HCT116 (cell line): ENCODE results near the gene MAGOHB. TPM values are rescaled to one million over a fixed set of nuclear protein-coding genes. Genes with fewer than 3 reads are reported as not detected.

Source experiments
- ATAC-seq: fragments of 200-7000 bp; cut with Tn5 transposase; 2 replicates; pipeline ENCODE4 v1.9.1; 2020; ENCODE audit warnings: mild to moderate bottlenecking, moderate library complexity
- BruUV-seq: library from RNA; stranded (reverse); fragments of 400-500 nt; replicated peaks from 2 replicates; lab custom pipeline; 2021; lab: Mats Ljungman, UMichigan
- CTCF ChIA-PET: fragments of 300-600 bp; sonication (Branson Sonifier 250); formaldehyde crosslinking; loops from one replicate; lab custom pipeline; 2021; ENCODE audit warnings: antibody characterized with exemption; lab: Charles Lee
- POLR2A ChIA-PET: fragments of 300-600, 350-600 bp; sonication (Branson Sonifier 250); formaldehyde crosslinking; loops from one replicate; lab custom pipeline; 2021; ENCODE audit warnings: antibody characterized with exemption; lab: Charles Lee
- RAD21 ChIA-PET, 2 experiments: fragments of 300-600 bp; sonication (Branson Sonifier 250); formaldehyde crosslinking; loops; one replicate each; lab custom pipeline; 2023; ENCODE audit warnings: low total read pairs in 2 of 2; ENCODE audit not compliant: uncharacterized antibody in 2 of 2, unreplicated experiment in 2 of 2, low non-redundant PET in 1 of 2; lab: Charles Lee
- DNase-seq: peaks from one replicate; pipeline ENCODE4 v3.0.0-alpha.2; 2010; ENCODE audit warnings: low read depth, low spot score
- H2AFZ ChIP-seq: fragments of 200-600 bp; shearing (Covaris generic), sonication (generic); 2 replicates; pipeline ENCODE4 v1.6.1; 2017; ENCODE audit warnings: low read depth, mixed run types, mixed read lengths, antibody characterized with exemption, low read length; ENCODE audit not compliant: poor library complexity, severe bottlenecking
- H3K27ac ChIP-seq: 2 replicates; pipeline ENCODE4 v1.5.1; 2012; ENCODE audit warnings: low read depth, low read length
- H3K27me3 ChIP-seq: fragments of 200-600 bp; sonication (generic); 2 replicates; pipeline ENCODE4 v1.6.1; 2016; ENCODE audit warnings: mixed run types, low read length, mixed read lengths; ENCODE audit not compliant: insufficient read depth
- H3K36me3 ChIP-seq, 2 experiments: fragments of 200-500 bp in 1 of 2; fragments of 200-600 bp in 1 of 2; sonication (Bioruptor generic) in 1 of 2; sonication (generic) in 1 of 2; 2 replicates each; pipeline versions ENCODE4 v1.5.1 to v1.6.1; 2014 to 2016; ENCODE audit warnings: low read length in 2 of 2, inconsistent platforms in 1 of 2, mixed read lengths in 1 of 2, mixed run types in 1 of 2; ENCODE audit not compliant: insufficient read depth in 2 of 2, control insufficient read depth in 1 of 2
- H3K4me1 ChIP-seq, 2 experiments: fragments of 200-600 bp in 1 of 2; sonication (generic) in 1 of 2; 2 replicates each; pipeline versions ENCODE4 v1.5.1 to v1.6.1; 2012 to 2017; ENCODE audit warnings: low read length in 2 of 2, inconsistent platforms in 1 of 2, mild to moderate bottlenecking in 1 of 2, mixed read lengths in 1 of 2, mixed run types in 1 of 2, moderate library complexity in 1 of 2; ENCODE audit not compliant: insufficient read depth in 2 of 2, control insufficient read depth in 1 of 2
- H3K4me2 ChIP-seq: fragments of 200-600 bp; sonication (generic); 2 replicates; pipeline ENCODE4 v1.6.1; 2017; ENCODE audit warnings: mixed run types, low read length, mixed read lengths
- H3K4me3 ChIP-seq, 2 experiments: fragments of 200-600 bp in 1 of 2; sonication (generic) in 1 of 2; replicated peaks in 1 of 2; 2 replicates each; pipeline ENCODE4 v1.5.1; 2011 to 2016; ENCODE audit warnings: low read length in 2 of 2, control low read depth in 1 of 2, low read depth in 1 of 2, mild to moderate bottlenecking in 1 of 2, mixed read lengths in 1 of 2, mixed run types in 1 of 2
- H3K79me2 ChIP-seq: fragments of 200-600 bp; sonication (generic); 2 replicates; pipeline ENCODE4 v1.6.1; 2017; ENCODE audit warnings: mild to moderate bottlenecking, mixed run types, low read length, moderate library complexity, mixed read lengths; ENCODE audit not compliant: insufficient read depth
- H3K9ac ChIP-seq: fragments of 200-600 bp; sonication (generic); 2 replicates; pipeline ENCODE4 v1.6.1; 2016; ENCODE audit warnings: low read length, mixed read lengths
- H3K9me2 ChIP-seq: fragments of 200-600 bp; sonication (generic), shearing (Covaris generic); 2 replicates; pipeline ENCODE4 v1.6.1; 2017; ENCODE audit warnings: mixed run types, mild to moderate bottlenecking, moderate library complexity; ENCODE audit not compliant: insufficient read depth
- H3K9me3 ChIP-seq, 2 experiments: fragments of 200-500 bp in 1 of 2; fragments of 200-600 bp in 1 of 2; sonication (Bioruptor generic) in 1 of 2; sonication (generic) in 1 of 2; 2 replicates each; pipeline ENCODE4 v1.6.1; 2014 to 2017; ENCODE audit warnings: low read length in 2 of 2, mixed read lengths in 2 of 2, inconsistent platforms in 1 of 2, low read depth in 1 of 2, mild to moderate bottlenecking in 1 of 2, mixed run types in 1 of 2, moderate library complexity in 1 of 2; ENCODE audit not compliant: control insufficient read depth in 1 of 2, insufficient read depth in 1 of 2
- H4K20me1 ChIP-seq: fragments of 200-600 bp; sonication (generic), shearing (Covaris generic); 2 replicates; pipeline ENCODE4 v1.6.1; 2017; ENCODE audit warnings: mixed run types, mild to moderate bottlenecking, moderate library complexity; ENCODE audit not compliant: insufficient read depth
- ATF3 ChIP-seq: IDR thresholded peaks from 2 replicates; pipeline ENCODE4 v1.6.1; 2012
- intact Hi-C: fragments of 100-400 bp; cut with micrococcal nuclease; formaldehyde crosslinking; loops from 2 replicates; pipeline ENCODE4 v1.10.0; 2022
- total RNA-seq: library from RNA; stranded (reverse); gene quantifications from one replicate; pipeline ENCODE4 v1.2.1, GENCODE V29; 2021; ENCODE audit not compliant: unreplicated experiment

Gene MAGOHB
- total RNA-seq, 1 experiment from 2014 or later: 55.8 TPM

- no peak for DNase-seq
- no peaks in the 10 kb centered on the region for H3K9me2 ChIP-seq
- no peak overlapping the region for H3K9ac ChIP-seq
- no peak overlapping the region for H2AFZ ChIP-seq
- no peaks in the 10 kb centered on the region for H3K9me3 ChIP-seq
- H3K4me2 ChIP-seq: no peak overlapping the region
- intact Hi-C loops: no loop called here
- no peaks in the 10 kb centered on the region for H3K4me1 ChIP-seq
- no TSS peak for BruUV-seq
- H4K20me1 ChIP-seq: no peaks in the 10 kb centered on the region
- CTCF ChIA-PET: no interaction called here
- H3K79me2 ChIP-seq: no peaks in the 10 kb centered on the region
- RAD21 ChIA-PET: no interaction called here
- H3K27ac ChIP-seq: no peak overlapping the region
- POLR2A ChIA-PET: no interaction called here
- no peaks in the 10 kb centered on the region for H3K36me3 ChIP-seq
- no peak for TF ChIP-seq ATF3
- TF ChIP-seq, all 23 proteins: peak for 0
- Histone ChIP-seq H3K27me3 (no peaks in the 10 kb centered on the region), H3K4me3 (no peak overlapping the region)
- no peak for ATAC-seq
Measured at GRCh38 chr12:10554228-10554755, 59.1 kb downstream of the MAGOHB start.

Other genes starting within 250 kb of the MAGOHB start
- gene KLRK1, start 223.6 kb downstream of the MAGOHB start, total RNA-seq: 2.3 TPM
- 2.1 TPM for gene KLRC4, start 203.9 kb downstream of the MAGOHB start, total RNA-seq
- gene KLRC3, start 193.0 kb downstream of the MAGOHB start, total RNA-seq: 1.8 TPM
- 7.5 TPM for gene KLRC2, start 177.6 kb downstream of the MAGOHB start, total RNA-seq
- not detected for gene KLRC1, start 160.2 kb downstream of the MAGOHB start, total RNA-seq
- gene EIF2S3B, start 107.7 kb downstream of the MAGOHB start, total RNA-seq: 1.0 TPM
- gene STYK1, start 60.4 kb upstream of the MAGOHB start, total RNA-seq: 4.4 TPM
- 419 TPM for gene YBX3, start 109.7 kb upstream of the MAGOHB start, total RNA-seq
- not detected for gene TAS2R7, start 189.0 kb upstream of the MAGOHB start, total RNA-seq
- not detected for gene TAS2R8, start 193.7 kb upstream of the MAGOHB start, total RNA-seq
- gene TAS2R9, start 196.6 kb upstream of the MAGOHB start, total RNA-seq: not detected
- gene TAS2R10, start 212.7 kb upstream of the MAGOHB start, total RNA-seq: 0.81 TPM
- 2.2 TPM for gene PRR4, start 235.9 kb upstream of the MAGOHB start, total RNA-seq